Ectodermal cell (in vitro differentiated cells): Measurements from ENCODE around the gene OTUD5.
"Not testable (repeated sequence)": the region's sequence is repeated elsewhere in the genome, so short reads cannot be mapped to it uniquely, and the experiment has no call there.

Source experiments
- H3K27ac ChIP-seq: 2 replicates; pipeline ENCODE4 v1.7.0; 2013; ENCODE audit warnings: mild to moderate bottlenecking, low read depth, low read length; ENCODE audit not compliant: insufficient read depth, poor library complexity, severe bottlenecking
- H3K27me3 ChIP-seq: 2 replicates; pipeline ENCODE4 v1.7.0; 2013; ENCODE audit warnings: mild to moderate bottlenecking, low read length; ENCODE audit not compliant: insufficient read depth, control insufficient read depth, poor library complexity, severe bottlenecking
- H3K36me3 ChIP-seq: one replicate; pipeline ENCODE4 v1.7.0; 2013; ENCODE audit warnings: low read length; ENCODE audit not compliant: control insufficient read depth, insufficient read depth
- H3K4me1 ChIP-seq: one replicate; pipeline ENCODE4 v1.7.0; 2013; ENCODE audit warnings: low read length; ENCODE audit not compliant: control insufficient read depth, insufficient read depth
- H3K4me3 ChIP-seq: 2 replicates; pipeline ENCODE4 v1.7.0; 2013; ENCODE audit warnings: low read depth, low read length, control low read depth; ENCODE audit not compliant: insufficient read depth
- H3K9me3 ChIP-seq: 2 replicates; pipeline ENCODE4 v1.7.0; 2013; ENCODE audit warnings: mild to moderate bottlenecking, low read length, moderate library complexity; ENCODE audit not compliant: control insufficient read depth
- WGBS, 2 experiments: methylation state at CpG; one replicate each; pipeline ENCODE4 v1.1.7; 2013; ENCODE audit warnings: missing lambda C conversion rate in 2 of 2; 5-methylcytosine and 5-hydroxymethylcytosine counted together

The OTUD5 gene

DNA sequence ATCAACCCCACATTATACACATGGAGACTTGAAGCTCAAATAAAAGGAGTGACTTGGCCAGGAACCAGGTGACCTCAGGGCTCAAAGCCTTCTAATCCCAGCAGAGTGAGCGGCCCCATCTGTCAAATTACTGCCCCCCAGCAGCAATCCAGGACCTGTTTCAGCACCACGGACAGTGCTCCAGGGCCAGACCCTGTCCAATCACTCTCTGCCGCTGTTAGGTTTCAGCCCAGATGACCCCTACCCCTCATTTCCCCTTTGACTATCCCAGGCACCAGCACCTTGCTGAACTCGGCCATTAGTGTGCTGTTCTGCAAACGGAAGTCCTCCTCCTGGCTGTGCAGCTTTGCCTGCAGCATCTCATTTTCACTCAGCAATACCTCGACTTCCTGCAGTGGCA lies 39.6 kb upstream of the OTUD5 start:
- Histone ChIP-seq H3K36me3 (no peaks in the 10 kb centered on the region), H3K27ac (no peak overlapping the region), H3K4me3 (no peak overlapping the region), H3K27me3 (no peaks in the 10 kb centered on the region), H3K4me1 (no peaks in the 10 kb centered on the region), H3K9me3 (no peaks in the 10 kb centered on the region)
- 79 to 82% methylated on average over 5 to 6 of the region's 6 CpGs for WGBS, 2 experiments

DNA sequence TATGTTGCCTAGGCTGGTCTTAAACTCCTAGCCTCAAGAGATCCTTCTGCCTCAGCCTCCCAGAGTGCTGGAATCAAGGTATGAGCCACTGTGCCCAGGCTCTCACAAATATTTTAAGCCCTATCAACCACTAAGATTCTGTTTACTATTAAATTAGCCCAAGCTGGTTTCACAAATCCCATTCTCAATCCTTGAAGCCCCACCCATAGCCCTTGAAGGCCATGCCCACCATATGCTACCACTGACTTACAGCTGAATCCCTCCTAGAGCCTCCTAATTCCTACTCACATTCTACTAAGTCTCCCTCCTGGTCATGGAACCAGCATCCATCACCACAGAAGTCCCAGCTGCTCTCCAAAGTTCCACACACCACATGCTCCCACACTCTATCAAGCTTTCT lies 34.9 kb upstream of the OTUD5 start:
- Histone ChIP-seq H3K27ac (no peak overlapping the region), H3K36me3 (no peaks in the 10 kb centered on the region), H3K4me1 (no peaks in the 10 kb centered on the region), H3K27me3 (no peaks in the 10 kb centered on the region), H3K9me3 (no peaks in the 10 kb centered on the region), H3K4me3 (no peak overlapping the region)

DNA sequence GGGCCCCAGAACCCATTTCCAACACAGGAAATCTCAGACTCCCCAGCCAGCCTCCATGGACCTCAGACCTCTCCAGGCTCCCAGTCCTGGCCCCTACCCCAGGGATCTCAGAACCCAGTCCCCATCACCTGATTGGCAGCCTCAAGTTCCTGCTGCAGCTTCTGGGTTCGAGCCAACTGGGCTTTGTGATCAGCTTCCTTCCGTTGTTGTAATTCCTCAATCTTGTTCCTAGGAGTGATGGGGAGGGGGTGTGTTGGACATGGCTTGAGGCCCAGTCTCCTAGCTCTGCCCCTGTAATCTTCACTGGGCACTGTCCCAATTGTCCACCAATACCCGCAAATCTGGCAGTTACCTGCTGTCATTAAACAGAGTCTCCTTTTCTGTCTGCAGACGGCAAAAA lies 32.1 kb upstream of the OTUD5 start:
- Histone ChIP-seq H3K4me3 (no peak overlapping the region), H3K27me3 (no peaks in the 10 kb centered on the region), H3K36me3 (no peaks in the 10 kb centered on the region), H3K4me1 (no peaks in the 10 kb centered on the region), H3K27ac (no peak overlapping the region), H3K9me3 (no peaks in the 10 kb centered on the region)
- 97% methylated on average over 4 of the region's 4 CpGs for WGBS, 2 experiments

DNA sequence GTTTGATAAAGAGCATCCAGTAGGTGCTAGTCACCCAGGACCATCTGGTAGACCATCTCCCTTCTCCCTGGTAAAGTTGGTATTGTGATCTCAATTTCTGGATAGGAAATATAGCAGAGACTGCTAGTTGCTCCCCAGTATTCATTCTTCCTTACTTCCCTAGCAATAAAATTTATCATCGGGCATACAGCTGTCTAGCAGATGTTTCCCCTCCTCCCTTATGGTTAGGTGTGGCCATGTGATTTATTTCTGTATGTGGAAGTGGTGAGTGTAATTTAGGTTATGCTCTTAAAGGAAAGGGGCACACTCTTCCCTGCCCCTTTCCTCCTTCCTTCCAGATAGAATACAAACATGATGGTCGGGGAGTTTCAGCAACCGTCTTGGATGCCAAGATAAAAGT lies 26.5 kb upstream of the OTUD5 start:
- Histone ChIP-seq H3K36me3 (peaks cover 16% of the 10 kb centered on the region), H3K4me3 (no peak overlapping the region), H3K27me3 (no peaks in the 10 kb centered on the region), H3K27ac (no peak overlapping the region), H3K4me1 (no peaks in the 10 kb centered on the region), H3K9me3 (no peaks in the 10 kb centered on the region)
- WGBS, 2 experiments = 100% methylated on average over 2 of the region's 3 CpGs; no CpG with 5 or more reads in 1 of the 2 experiments

DNA sequence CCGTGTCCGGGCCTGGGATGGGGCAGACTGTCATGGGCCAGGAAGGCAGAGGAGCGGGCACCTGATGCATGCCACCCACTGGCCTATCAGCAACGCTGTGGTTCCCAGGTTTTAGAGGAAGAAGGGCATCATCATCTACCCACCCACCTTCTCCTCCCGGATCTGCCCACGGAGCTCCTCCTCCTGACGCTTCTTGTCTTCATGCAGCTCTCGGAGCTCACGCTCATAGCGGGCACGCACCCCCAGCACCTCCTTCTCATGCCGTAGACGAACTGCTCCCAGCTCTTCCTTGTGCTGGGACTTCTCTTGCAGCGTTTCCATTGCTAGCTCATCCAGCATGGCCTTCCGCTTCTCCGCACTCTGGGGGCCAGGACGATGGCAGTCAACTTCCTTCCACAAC lies 25.7 kb upstream of the OTUD5 start:
- 95% methylated on average over 17 of the region's 17 CpGs for WGBS, 2 experiments

GRCh38 chrX:48981178-48981577 lies 23.8 kb upstream of the OTUD5 start:
- H3K9me3 ChIP-seq = no peaks in the 10 kb centered on the region
- no peaks in the 10 kb centered on the region for H3K4me1 ChIP-seq
- H3K36me3 ChIP-seq = peaks cover 16% of the 10 kb centered on the region
- 95 to 96% methylated on average over 10 of the region's 10 CpGs for WGBS, 2 experiments
- no peak overlapping the region for H3K27ac ChIP-seq
- no peaks in the 10 kb centered on the region for H3K27me3 ChIP-seq
- no peak overlapping the region for H3K4me3 ChIP-seq

More for the DNA sequence above, 25.7 kb upstream of the OTUD5 start:
- H3K36me3 ChIP-seq = peaks cover 16% of the 10 kb centered on the region
- H3K4me1 ChIP-seq = no peaks in the 10 kb centered on the region
- H3K27ac ChIP-seq = no peak overlapping the region
- no peaks in the 10 kb centered on the region for H3K9me3 ChIP-seq
- H3K27me3 ChIP-seq = no peaks in the 10 kb centered on the region
- H3K4me3 ChIP-seq = no peak overlapping the region

DNA sequence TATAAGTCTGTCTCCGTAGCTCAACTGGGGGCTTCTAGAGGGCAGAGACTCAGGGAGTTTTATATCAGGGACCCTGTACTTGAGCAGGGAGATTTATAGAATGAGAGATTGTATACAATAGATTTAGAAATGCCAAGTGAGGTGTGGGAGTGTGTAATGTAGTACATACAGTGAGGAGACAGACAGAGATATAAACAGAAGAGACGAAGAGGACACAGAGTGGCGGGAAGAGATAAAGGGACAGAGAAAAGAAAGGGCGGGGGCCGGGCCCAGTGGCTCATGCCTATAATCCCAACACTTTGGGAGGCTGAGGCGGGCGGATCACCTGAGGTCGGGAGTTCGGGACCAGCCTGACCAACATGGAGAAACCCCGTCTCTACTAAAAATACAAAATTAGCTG lies 22.9 kb upstream of the OTUD5 start:
- H3K4me1 ChIP-seq, H3K9me3 ChIP-seq, H3K4me3 ChIP-seq, H3K27ac ChIP-seq, H3K27me3 ChIP-seq: not testable (repeated sequence)
- H3K36me3 ChIP-seq = peaks cover 16% of the 10 kb centered on the region
- 91 to 93% methylated on average over 6 of the region's 10 CpGs for WGBS, 2 experiments

DNA sequence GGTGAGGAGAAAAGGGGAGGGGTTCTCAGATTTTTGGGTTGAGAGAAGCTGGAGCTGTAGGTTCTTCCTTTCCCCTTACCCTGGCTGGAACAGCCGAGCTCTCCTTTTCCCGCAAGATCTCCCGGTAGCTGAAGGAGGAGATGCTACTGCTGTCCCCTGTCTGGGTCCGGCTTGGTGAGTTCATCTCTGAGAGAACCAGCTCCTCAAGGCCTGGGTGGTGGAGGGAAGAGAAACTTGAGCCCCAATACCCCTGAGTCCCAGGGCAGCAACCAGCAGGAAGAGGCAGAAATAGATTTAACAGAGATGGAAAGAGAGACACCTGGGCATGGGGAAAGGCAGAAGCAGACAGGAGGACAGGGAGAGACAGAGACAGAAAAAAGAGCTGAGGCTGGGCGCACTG lies 20.8 kb upstream of the OTUD5 start:
- 90 to 92% methylated on average over 5 of the region's 5 CpGs for WGBS, 2 experiments

DNA sequence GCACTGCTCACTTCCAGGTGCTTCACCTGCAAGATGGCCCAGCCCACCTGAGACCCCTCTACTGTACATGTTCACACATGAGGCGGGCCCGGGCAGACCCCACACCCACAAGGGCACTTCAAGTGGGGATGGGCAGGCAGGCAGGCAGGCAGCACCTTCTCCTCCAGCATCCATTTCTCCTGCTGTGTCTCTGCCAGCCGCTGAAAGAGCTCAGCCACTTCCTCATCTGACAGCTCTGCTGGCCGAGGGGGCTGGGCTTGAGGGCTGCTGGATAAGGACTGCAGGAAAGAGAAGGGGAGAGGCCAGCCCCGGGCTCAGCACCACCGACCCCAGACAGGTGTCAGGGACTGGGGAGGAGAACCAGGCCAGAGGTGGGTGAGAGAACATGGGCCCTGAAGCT lies 18.7 kb upstream of the OTUD5 start:
- Histone ChIP-seq H3K9me3 (no peaks in the 10 kb centered on the region), H3K27ac (no peak overlapping the region), H3K27me3 (no peaks in the 10 kb centered on the region), H3K4me1 (no peaks in the 10 kb centered on the region), H3K4me3 (no peak overlapping the region), H3K36me3 (peaks cover 3% of the 10 kb centered on the region)
- 88% methylated on average over 6 of the region's 6 CpGs for WGBS, 2 experiments

More for the DNA sequence above, 20.8 kb upstream of the OTUD5 start:
- Histone ChIP-seq H3K27me3 (no peaks in the 10 kb centered on the region), H3K4me1 (no peaks in the 10 kb centered on the region), H3K36me3 (peaks cover 14% of the 10 kb centered on the region), H3K9me3 (no peaks in the 10 kb centered on the region), H3K4me3 (no peak overlapping the region), H3K27ac (no peak overlapping the region)

DNA sequence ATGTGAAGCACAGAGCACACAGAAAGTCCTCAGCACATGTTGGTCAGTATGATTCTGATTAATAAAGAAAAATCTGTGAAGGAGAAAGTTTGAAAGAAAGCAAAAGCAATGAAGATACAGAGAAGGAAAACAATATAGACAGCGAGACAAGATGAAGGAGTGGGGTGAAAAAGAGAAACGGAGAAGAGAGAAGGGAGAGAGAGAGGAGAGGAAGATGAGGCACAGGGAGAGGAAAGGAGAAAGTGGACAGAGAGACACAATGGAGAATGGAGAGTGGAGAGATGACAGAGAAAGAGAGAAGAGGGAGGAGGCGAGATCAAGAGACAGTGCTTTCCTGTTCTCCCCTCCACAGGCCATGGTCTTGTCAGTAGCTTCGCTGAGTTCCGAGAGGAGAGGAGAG lies 18.1 kb upstream of the OTUD5 start:
- H3K27me3 ChIP-seq = no peaks in the 10 kb centered on the region
- 95 to 97% methylated on average over 5 of the region's 5 CpGs for WGBS, 2 experiments

DNA sequence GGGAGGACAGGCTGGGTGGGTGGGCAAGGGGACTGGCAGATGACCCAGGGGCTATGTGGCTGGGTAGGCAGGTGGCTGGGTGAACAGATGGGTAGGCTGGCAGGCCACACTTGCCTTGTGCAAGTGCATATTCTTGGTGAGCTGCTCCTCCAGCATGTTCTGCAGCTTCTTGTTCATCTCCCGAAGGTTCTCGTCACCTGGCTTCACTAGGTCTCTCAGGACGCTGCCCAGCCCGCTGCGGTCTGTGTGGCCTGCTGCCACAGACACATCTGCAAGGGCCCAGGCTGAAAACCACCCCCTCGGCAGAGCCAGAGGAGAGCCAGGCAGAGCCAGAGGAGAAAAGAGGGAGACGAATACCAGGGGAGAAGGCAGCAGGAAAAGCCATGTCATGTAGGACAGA lies 17.6 kb upstream of the OTUD5 start:
- WGBS, 2 experiments = 92 to 96% methylated on average over 7 of the region's 7 CpGs
- Histone ChIP-seq H3K27ac (no peak overlapping the region), H3K27me3 (no peaks in the 10 kb centered on the region), H3K4me1 (no peaks in the 10 kb centered on the region), H3K4me3 (no peak overlapping the region), H3K36me3 (no peaks in the 10 kb centered on the region), H3K9me3 (no peaks in the 10 kb centered on the region)

More for the DNA sequence above, 18.1 kb upstream of the OTUD5 start:
- H3K4me1 ChIP-seq = no peaks in the 10 kb centered on the region
- no peak overlapping the region for H3K4me3 ChIP-seq
- no peaks in the 10 kb centered on the region for H3K9me3 ChIP-seq
- H3K27ac ChIP-seq = no peak overlapping the region
- H3K36me3 ChIP-seq = no peaks in the 10 kb centered on the region
